ENCODE results near the gene LIMS1.

Gene LIMS1

DNA sequence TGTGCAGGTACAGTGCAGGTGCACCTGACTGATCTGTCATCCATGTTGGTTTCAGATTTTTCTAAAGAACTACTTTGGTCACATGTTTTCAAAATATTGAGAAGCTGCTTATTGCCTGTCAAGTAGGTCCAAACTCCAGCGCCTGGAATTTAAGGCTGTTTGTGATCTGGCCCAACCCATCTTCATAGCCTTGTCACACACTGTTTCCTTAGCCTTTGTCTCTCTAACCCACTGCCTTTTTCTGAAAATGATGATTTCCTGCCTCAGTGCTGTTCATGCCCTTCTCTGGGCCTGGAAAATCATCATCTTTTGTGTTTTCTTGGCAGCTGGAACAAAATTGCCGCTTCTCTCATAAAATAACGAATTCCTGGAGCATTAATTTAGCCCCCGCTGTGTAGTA is 7.2 kb downstream of the LIMS1 start:
- no peak for DNase-seq (ENCODE audit: low read depth)
- H3K4me3 ChIP-seq (ENCODE audit: low read depth, low read length), result no peak overlapping the region
- TF ChIP-seq CTCF (IDR thresholded peaks at IDR 0.05; ENCODE audit: control insufficient read depth, extremely low read depth, insufficient read depth), result no peak

DNA sequence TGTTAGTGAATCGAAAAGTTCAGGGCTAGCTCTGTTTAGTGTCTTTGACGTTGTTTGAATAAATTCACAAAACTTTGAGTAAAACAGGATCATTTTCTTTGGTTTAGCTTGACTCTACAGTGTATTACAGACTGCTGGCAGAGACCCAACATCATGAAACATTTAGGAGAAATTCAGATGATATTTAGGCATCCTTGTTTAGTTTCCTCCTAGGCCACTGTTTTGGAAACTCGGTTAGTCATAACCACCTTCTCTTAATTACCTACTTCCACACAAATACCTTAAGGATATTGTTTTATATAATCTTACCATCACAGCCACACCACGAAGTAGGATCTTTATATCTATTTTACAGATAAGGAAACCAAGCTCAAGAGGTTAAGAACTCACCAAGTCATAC is 7.8 kb downstream of the LIMS1 start:
- no peak for DNase-seq (ENCODE audit: low read depth)
- TF ChIP-seq CTCF (IDR thresholded peaks at IDR 0.05; ENCODE audit: control insufficient read depth, extremely low read depth, insufficient read depth), result no peak
- H3K4me3 ChIP-seq (ENCODE audit: low read depth, low read length), result no peak overlapping the region

GRCh38 chr2:108547606-108548005 is 13.3 kb downstream of the LIMS1 start:
- H3K4me3 ChIP-seq (ENCODE audit: low read depth, low read length), result no peak overlapping the region
- DNase-seq (ENCODE audit: low read depth), result no peak
- no peak for TF ChIP-seq CTCF (IDR thresholded peaks at IDR 0.05; ENCODE audit: control insufficient read depth, extremely low read depth, insufficient read depth)

GRCh38 chr2:108548208-108549003 is 14.1 kb downstream of the LIMS1 start:
- no peak for DNase-seq (ENCODE audit: low read depth)
- no peak overlapping the region for H3K4me3 ChIP-seq (ENCODE audit: low read depth, low read length)
- no peak for TF ChIP-seq CTCF (IDR thresholded peaks at IDR 0.05; ENCODE audit: control insufficient read depth, extremely low read depth, insufficient read depth)

GRCh38 chr2:108552566-108552965 is 18.3 kb downstream of the LIMS1 start:
- H3K4me3 ChIP-seq (ENCODE audit: low read depth, low read length), result no peak overlapping the region
- no peak for DNase-seq (ENCODE audit: low read depth)
- no peak for TF ChIP-seq CTCF (IDR thresholded peaks at IDR 0.05; ENCODE audit: control insufficient read depth, extremely low read depth, insufficient read depth)

- no peak overlapping the region for H3K4me3 ChIP-seq (ENCODE audit: low read depth, low read length)
- DNase-seq (ENCODE audit: low read depth), result no peak
- TF ChIP-seq CTCF (IDR thresholded peaks at IDR 0.05; ENCODE audit: control insufficient read depth, extremely low read depth, insufficient read depth), result no peak
Measured at GRCh38 chr2:108553209-108553919, 19.1 kb downstream of the LIMS1 start.
